Mesenchymal stem cell (in vitro differentiated cells and primary cell): Measurements from ENCODE around the gene LRP8.

Source experiments
- DNase-seq: peaks from one replicate; pipeline ENCODE4 v3.0.0-alpha.2; 2013
- H2AFZ ChIP-seq: one replicate; pipeline ENCODE4 v1.6.1; 2013; ENCODE audit warnings: low read depth, mild to moderate bottlenecking, control low read depth, inconsistent platforms, low read length, moderate library complexity
- H2AK5ac ChIP-seq: 2 replicates; pipeline ENCODE4 v1.6.1; 2013; ENCODE audit warnings: low read length, moderate library complexity, mild to moderate bottlenecking, inconsistent platforms; ENCODE audit not compliant: severe bottlenecking
- H2BK120ac ChIP-seq: one replicate; pipeline ENCODE4 v1.6.1; 2013; ENCODE audit warnings: low read depth, mild to moderate bottlenecking, inconsistent platforms, low read length, moderate library complexity
- H2BK12ac ChIP-seq, 2 experiments: one replicate each; pipeline ENCODE4 v1.6.1; 2013; ENCODE audit warnings: inconsistent platforms in 2 of 2, low read length in 2 of 2, mild to moderate bottlenecking in 2 of 2, moderate library complexity in 2 of 2, control low read depth in 1 of 2
- H2BK15ac ChIP-seq: one replicate; pipeline ENCODE4 v1.6.1; 2013; ENCODE audit warnings: mild to moderate bottlenecking, low read depth, inconsistent platforms; ENCODE audit not compliant: poor library complexity, severe bottlenecking
- H2BK5ac ChIP-seq: 2 replicates; pipeline ENCODE4 v1.6.1; 2013; ENCODE audit warnings: low read depth, mild to moderate bottlenecking, low read length, control low read depth, inconsistent platforms; ENCODE audit not compliant: poor library complexity, severe bottlenecking
- H3K14ac ChIP-seq, 2 experiments: one replicate each; pipeline ENCODE4 v1.6.1; 2013; ENCODE audit warnings: inconsistent platforms in 2 of 2, low read length in 2 of 2, control low read depth in 1 of 2, mild to moderate bottlenecking in 1 of 2, moderate library complexity in 1 of 2
- H3K18ac ChIP-seq, 2 experiments: one replicate each; pipeline ENCODE4 v1.6.1; 2013; ENCODE audit warnings: inconsistent platforms in 2 of 2, low read length in 2 of 2, control low read depth in 1 of 2, low read depth in 1 of 2, mild to moderate bottlenecking in 1 of 2
- H3K23ac ChIP-seq, 2 experiments: one replicate each; pipeline ENCODE4 v1.6.1; 2013; ENCODE audit warnings: inconsistent platforms in 2 of 2, low read length in 2 of 2, mild to moderate bottlenecking in 2 of 2, moderate library complexity in 2 of 2, control low read depth in 1 of 2
- H3K27ac ChIP-seq: 2 replicates; pipeline ENCODE4 v1.5.1; 2013; ENCODE audit warnings: mild to moderate bottlenecking, moderate library complexity, low read length, control low read depth, inconsistent platforms; ENCODE audit not compliant: poor library complexity, severe bottlenecking
- H3K27me3 ChIP-seq, 2 experiments: 2 replicates each; pipeline versions ENCODE4 v1.6.1 to v1.7.0; 2013; ENCODE audit warnings: low read length in 2 of 2, mild to moderate bottlenecking in 2 of 2, moderate library complexity in 2 of 2, control low read depth in 1 of 2, inconsistent platforms in 1 of 2; ENCODE audit not compliant: control insufficient read depth in 1 of 2, insufficient read depth in 1 of 2
- H3K36me3 ChIP-seq, 2 experiments: 2 replicates each; pipeline versions ENCODE4 v1.6.1 to v1.7.0; 2013; ENCODE audit warnings: low read length in 2 of 2, control low read depth in 1 of 2, inconsistent platforms in 1 of 2, low read depth in 1 of 2, mild to moderate bottlenecking in 1 of 2; ENCODE audit not compliant: insufficient read depth in 2 of 2, control insufficient read depth in 1 of 2
- H3K4ac ChIP-seq, 2 experiments: one replicate each; pipeline ENCODE4 v1.6.1; 2013; ENCODE audit warnings: inconsistent platforms in 2 of 2, low read length in 2 of 2, mild to moderate bottlenecking in 2 of 2, moderate library complexity in 2 of 2, control low read depth in 1 of 2, low read depth in 1 of 2
- H3K4me1 ChIP-seq: 2 replicates; pipeline ENCODE4 v1.6.1; 2013; ENCODE audit warnings: low read depth, low read length, control low read depth; ENCODE audit not compliant: control insufficient read depth, insufficient read depth
- H3K4me2 ChIP-seq: 2 replicates; pipeline ENCODE4 v1.6.1; 2013; ENCODE audit warnings: low read length, mild to moderate bottlenecking, inconsistent platforms; ENCODE audit not compliant: poor library complexity, severe bottlenecking
- H3K4me3 ChIP-seq, 2 experiments: 2 replicates each; pipeline versions ENCODE4 v1.5.1 to v1.7.0; 2013; ENCODE audit warnings: low read length in 2 of 2, mild to moderate bottlenecking in 2 of 2, control low read depth in 1 of 2, low read depth in 1 of 2; ENCODE audit not compliant: insufficient read depth in 1 of 2
- H3K79me1 ChIP-seq: replicated peaks from 2 replicates; pipeline ENCODE4 v1.6.1; 2013; ENCODE audit warnings: mild to moderate bottlenecking, control low read depth, low read length, inconsistent platforms; ENCODE audit not compliant: poor library complexity, severe bottlenecking
- H3K9ac ChIP-seq: 2 replicates; pipeline ENCODE4 v1.7.0; 2013; ENCODE audit warnings: mild to moderate bottlenecking, low read length, moderate library complexity
- H3K9me3 ChIP-seq: 2 replicates; pipeline ENCODE4 v1.7.0; 2013; ENCODE audit warnings: mild to moderate bottlenecking, low read length; ENCODE audit not compliant: control insufficient read depth
- H4K8ac ChIP-seq: one replicate; pipeline ENCODE4 v1.6.1; 2013; ENCODE audit warnings: inconsistent platforms, mild to moderate bottlenecking, low read length, moderate library complexity
- H4K91ac ChIP-seq: one replicate; pipeline ENCODE4 v1.6.1; 2013; ENCODE audit warnings: mild to moderate bottlenecking, low read length, inconsistent platforms
- WGBS: methylation state at CpG from one replicate; pipeline ENCODE4 v1.1.7; 2013; ENCODE audit warnings: mixed read lengths; 5-methylcytosine and 5-hydroxymethylcytosine counted together

The LRP8 gene

GRCh38 chr1:53298045-53298637 is 29.7 kb downstream of the LRP8 start:
- H3K4me3 ChIP-seq = no peak overlapping the region
- no peak overlapping the region for H3K9ac ChIP-seq
- no peak overlapping the region for H2AK5ac ChIP-seq
- no peak overlapping the region for H2BK12ac ChIP-seq
- H3K27me3 ChIP-seq = no peaks in the 10 kb centered on the region
- no peak overlapping the region for H4K91ac ChIP-seq
- H3K23ac ChIP-seq = no peak overlapping the region
- no peak overlapping the region for H3K27ac ChIP-seq
- H3K9me3 ChIP-seq = no peaks in the 10 kb centered on the region
- no peak overlapping the region for H2AFZ ChIP-seq
- H2BK120ac ChIP-seq = no peak overlapping the region
- peaks cover 19% of the 10 kb centered on the region for H3K4me1 ChIP-seq
- no peak overlapping the region for H3K4me2 ChIP-seq
- H3K4ac ChIP-seq = no peak overlapping the region
- H2BK15ac ChIP-seq = no peak overlapping the region
- H3K79me1 ChIP-seq = peaks cover 20% of the 10 kb centered on the region
- H3K18ac ChIP-seq = no peak overlapping the region
- no peak overlapping the region for H2BK5ac ChIP-seq
- H4K8ac ChIP-seq = peak overlapping the region; percentile 24
- 75% methylated on average over 11 of the region's 12 CpGs for WGBS
- no peaks in the 10 kb centered on the region for H3K36me3 ChIP-seq
- no peak overlapping the region for H3K14ac ChIP-seq
- no peak for DNase-seq

- no peak overlapping the region for H2BK12ac ChIP-seq
- no peak overlapping the region for H4K8ac ChIP-seq
- H3K9me3 ChIP-seq = no peaks in the 10 kb centered on the region
- no peaks in the 10 kb centered on the region for H3K36me3 ChIP-seq
- H2AFZ ChIP-seq = no peak overlapping the region
- H4K91ac ChIP-seq = no peak overlapping the region
- H2BK15ac ChIP-seq = no peak overlapping the region
- H3K9ac ChIP-seq = no peak overlapping the region
- H3K4me3 ChIP-seq = no peak overlapping the region
- peaks cover 18% of the 10 kb centered on the region for H3K79me1 ChIP-seq
- H3K18ac ChIP-seq = no peak overlapping the region
- no peak overlapping the region for H3K4me2 ChIP-seq
- H3K4ac ChIP-seq = no peak overlapping the region
- H2BK5ac ChIP-seq = no peak overlapping the region
- H3K14ac ChIP-seq = no peak overlapping the region
- H3K4me1 ChIP-seq = peaks cover 20% of the 10 kb centered on the region
- H3K27me3 ChIP-seq = no peaks in the 10 kb centered on the region
- DNase-seq = no peak
- no peak overlapping the region for H2BK120ac ChIP-seq
- H3K27ac ChIP-seq = no peak overlapping the region
- over 99% methylated on average over 12 of the region's 17 CpGs for WGBS
- no peak overlapping the region for H2AK5ac ChIP-seq
- H3K23ac ChIP-seq = no peak overlapping the region
Observed at GRCh38 chr1:53297195-53297594, 30.7 kb downstream of the LRP8 start.

GRCh38 chr1:53296117-53296749 is 31.6 kb downstream of the LRP8 start:
- Histone ChIP-seq H3K14ac (no peak overlapping the region), H3K79me1 (peaks cover 20% of the 10 kb centered on the region), H3K4me2 (no peak overlapping the region), H4K8ac (no peak overlapping the region), H3K27ac (no peak overlapping the region), H3K18ac (no peak overlapping the region), H3K9me3 (no peaks in the 10 kb centered on the region), H3K4me1 (peaks cover 20% of the 10 kb centered on the region), H3K4me3 (no peak overlapping the region), H2BK5ac (no peak overlapping the region), H2AFZ (no peak overlapping the region), H2BK120ac (no peak overlapping the region), H3K36me3 (no peaks in the 10 kb centered on the region), H2BK15ac (no peak overlapping the region), H2AK5ac (no peak overlapping the region), H2BK12ac (no peak overlapping the region), H3K4ac (no peak overlapping the region), H3K23ac (no peak overlapping the region), H4K91ac (no peak overlapping the region), H3K9ac (no peak overlapping the region), H3K27me3 (no peaks in the 10 kb centered on the region)
- 81% methylated on average over 12 of the region's 12 CpGs for WGBS
- no peak for DNase-seq

- 55% methylated on average over 4 of the region's 4 CpGs for WGBS
- H2AFZ ChIP-seq = no peak overlapping the region
Observed at GRCh38 chr1:53295726-53296116, 32.1 kb downstream of the LRP8 start.

More at GRCh38 chr1:53295726-53296116, 32.1 kb downstream of the LRP8 start:
- no peak overlapping the region for H2BK12ac ChIP-seq
- no peak overlapping the region for H3K4me2 ChIP-seq
- no peak overlapping the region for H4K91ac ChIP-seq
- no peak overlapping the region for H3K18ac ChIP-seq
- no peak overlapping the region for H3K9ac ChIP-seq
- no peak overlapping the region for H4K8ac ChIP-seq
- H3K4me1 ChIP-seq = peaks cover 20% of the 10 kb centered on the region
- no peaks in the 10 kb centered on the region for H3K36me3 ChIP-seq
- no peak overlapping the region for H3K27ac ChIP-seq
- no peak overlapping the region for H3K4me3 ChIP-seq
- no peaks in the 10 kb centered on the region for H3K9me3 ChIP-seq
- no peak for DNase-seq
- no peak overlapping the region for H2AK5ac ChIP-seq
- no peak overlapping the region for H3K23ac ChIP-seq
- H2BK15ac ChIP-seq = no peak overlapping the region
- H3K14ac ChIP-seq = no peak overlapping the region
- H2BK120ac ChIP-seq = no peak overlapping the region
- no peak overlapping the region for H3K4ac ChIP-seq
- H2BK5ac ChIP-seq = no peak overlapping the region
- no peaks in the 10 kb centered on the region for H3K27me3 ChIP-seq
- peaks cover 19% of the 10 kb centered on the region for H3K79me1 ChIP-seq
